Measurements from ENCODE around the gene PTPRG. TPM values are rescaled to one million over a fixed set of nuclear protein-coding genes. Genes with fewer than 3 reads are reported as not detected.
A peak's percentile ranks its signal among the peaks of the same experiment; 100 is the strongest.

The PTPRG gene
- total and polyA plus RNA-seq, 4 donors, result 3.6 to 35.6 (median 8.1) TPM

GRCh38 chr3:61568127-61568526 lies 6.8 kb downstream of the PTPRG start:
- peaks cover 0 to 31% (median 26%) of the 10 kb centered on the region in 4 donors for H3K4me1 ChIP-seq (ENCODE audit: control insufficient read depth in 4 of 4, insufficient read depth in 4 of 4, low read length in 3 of 4)
- no peak for TF ChIP-seq EGR1 (IDR thresholded peaks at IDR 0.05; ENCODE audit: low read depth in 2 of 2)
- no peaks in the 10 kb centered on the region for H3K9me3 ChIP-seq (ENCODE audit: control insufficient read depth in 4 of 4, low read length in 3 of 4)
- no peak overlapping the region for H3K9ac ChIP-seq (ENCODE audit: low read depth in 1 of 2, low read length in 2 of 2)
- H3K4me3 ChIP-seq (ENCODE audit: low read depth in 1 of 3, low read length in 3 of 3), result no peak overlapping the region
- H3K36me3 ChIP-seq (ENCODE audit: control insufficient read depth in 4 of 4, insufficient read depth in 3 of 4, low read depth in 1 of 4, low read length in 3 of 4), result no peaks in the 10 kb centered on the region
- 93% methylated on average over 1 of the region's 1 CpG for WGBS
- DNase-seq (ENCODE audit: low spot score), result no peak
- H3K27ac ChIP-seq (ENCODE audit: low read depth in 1 of 2, low read length in 2 of 2), result no peak overlapping the region
- no peaks in the 10 kb centered on the region for H3K27me3 ChIP-seq (ENCODE audit: control insufficient read depth in 4 of 4, insufficient read depth in 4 of 4, low read length in 3 of 4)

GRCh38 chr3:61569856-61570580 lies 8.6 kb downstream of the PTPRG start:
- TF ChIP-seq NR2F2 (IDR thresholded peaks at IDR 0.05) (no peak), CTCF (IDR thresholded peaks at IDR 0.05; ENCODE audit: low read depth, low read length, missing input control) (no peak), ATF3 (IDR thresholded peaks at IDR 0.05) (no peak), GABPA (IDR thresholded peaks at IDR 0.05 in 1 of 2, conservative IDR thresholded peaks at IDR 0.05 in 1 of 2) (no peak), YY1 (IDR thresholded peaks at IDR 0.05) (peak; percentile 34), MAX (IDR thresholded peaks at IDR 0.05) (no peak), FOXA2 (IDR thresholded peaks at IDR 0.05) (no peak), HNF4G (IDR thresholded peaks at IDR 0.05) (no peak), HNF4A (conservative IDR thresholded peaks at IDR 0.05) (no peak), SP1 (IDR thresholded peaks at IDR 0.05) (no peak), RXRA (IDR thresholded peaks at IDR 0.05) (no peak), TAF1 (conservative IDR thresholded peaks at IDR 0.05) (no peak), JUND (IDR thresholded peaks at IDR 0.05) (no peak), FOXA1 (IDR thresholded peaks at IDR 0.05) (no peak), EGR1 (IDR thresholded peaks at IDR 0.05; ENCODE audit: low read depth in 2 of 2) (no peak), ZBTB33 (IDR thresholded peaks at IDR 0.05) (no peak), RAD21 (IDR thresholded peaks at IDR 0.05) (peak in 1 of 2 donors; percentile 39)
- Histone ChIP-seq H3K36me3 (ENCODE audit: control insufficient read depth in 4 of 4, insufficient read depth in 3 of 4, low read depth in 1 of 4, low read length in 3 of 4) (no peaks in the 10 kb centered on the region), H3K27me3 (ENCODE audit: control insufficient read depth in 4 of 4, insufficient read depth in 4 of 4, low read length in 3 of 4) (no peaks in the 10 kb centered on the region), H3K27ac (ENCODE audit: low read depth in 1 of 2, low read length in 2 of 2) (no peak overlapping the region), H3K4me3 (ENCODE audit: low read depth in 1 of 3, low read length in 3 of 3) (no peak overlapping the region), H3K9ac (ENCODE audit: low read depth in 1 of 2, low read length in 2 of 2) (no peak overlapping the region), H3K4me1 (ENCODE audit: control insufficient read depth in 4 of 4, insufficient read depth in 4 of 4, low read length in 3 of 4) (peaks cover 0 to 13% (median 9%) of the 10 kb centered on the region in 4 donors), H3K9me3 (ENCODE audit: control insufficient read depth in 4 of 4, low read length in 3 of 4) (no peaks in the 10 kb centered on the region)
- DNase-seq (ENCODE audit: low spot score), result no peak
- WGBS, result 53% methylated on average over 2 of the region's 2 CpGs

Measured in liver (tissue), 9 donors.